ES-I3 (cell line): ENCODE measurements around the gene SORT1.
"Not testable (repeated sequence)": the region's sequence is repeated elsewhere in the genome, so short reads cannot be mapped to it uniquely, and the experiment has no call there.

ENCODE experiments used
- H3K36me3 ChIP-seq: 2 replicates; pipeline ENCODE4 v1.6.1; 2013; ENCODE audit warnings: mild to moderate bottlenecking, low read length, control low read depth, moderate library complexity; ENCODE audit not compliant: insufficient read depth
- H3K4me1 ChIP-seq: 2 replicates; pipeline ENCODE4 v1.6.1; 2013; ENCODE audit warnings: mild to moderate bottlenecking, control low read depth, low read length; ENCODE audit not compliant: insufficient read depth
- H3K9ac ChIP-seq: 2 replicates; pipeline ENCODE4 v1.6.1; 2013; ENCODE audit warnings: low read depth, mild to moderate bottlenecking, low read length, moderate library complexity
- H3K9me3 ChIP-seq: 2 replicates; pipeline ENCODE4 v1.6.1; 2013; ENCODE audit warnings: mild to moderate bottlenecking, low read length, moderate library complexity; ENCODE audit not compliant: control insufficient read depth, insufficient read depth

SORT1 gene

DNA sequence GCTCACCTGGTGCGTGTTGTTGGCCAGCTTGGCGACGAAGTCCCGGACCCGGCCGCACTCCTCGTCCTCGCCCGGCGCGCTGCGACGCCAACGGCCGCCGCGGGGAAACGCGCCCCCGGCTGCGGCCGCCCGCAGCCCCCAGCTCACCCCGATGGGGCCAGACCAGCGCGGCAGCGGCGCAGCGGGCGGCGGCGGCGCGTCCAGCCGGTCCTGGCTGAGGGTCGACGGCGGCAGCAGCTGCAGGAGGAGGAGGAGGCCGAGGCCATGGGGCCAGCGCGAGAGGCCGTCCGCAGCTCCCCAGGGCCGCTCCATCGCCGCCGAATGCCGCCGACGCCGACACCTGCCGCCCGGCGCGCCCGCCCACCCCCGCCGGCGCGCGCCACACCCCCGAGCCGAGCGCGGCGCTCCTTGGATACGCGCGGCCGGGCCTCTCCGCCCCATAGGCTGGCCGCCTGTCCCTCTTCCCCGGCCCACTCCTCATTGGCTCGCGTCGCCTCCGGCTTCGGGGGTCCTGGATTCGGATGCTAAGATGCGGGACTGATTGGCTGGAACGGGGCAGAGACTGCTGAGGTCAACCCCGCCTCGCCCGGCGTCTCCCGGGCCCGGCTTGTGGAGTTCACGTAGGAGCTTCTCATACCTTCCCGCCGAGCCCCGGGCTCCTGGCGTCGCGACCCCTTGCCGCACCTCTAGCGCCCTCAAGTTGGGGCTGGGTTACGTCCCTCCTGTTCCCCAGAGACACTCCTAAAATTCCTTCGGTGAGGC lies at the start of gene SORT1:
Gene SORT1 (minus strand): TSS at position 338 of the 762 bp plus-strand sequence. CDS start 26 bp downstream, at position 312.
- Histone ChIP-seq H3K36me3 (no peaks in the 10 kb centered on the region), H3K9ac (peak within 1 kb of the TSS; percentile 77), H3K9me3 (no peaks in the 10 kb centered on the region), H3K4me1 (peaks cover 6% of the 10 kb centered on the region)

DNA sequence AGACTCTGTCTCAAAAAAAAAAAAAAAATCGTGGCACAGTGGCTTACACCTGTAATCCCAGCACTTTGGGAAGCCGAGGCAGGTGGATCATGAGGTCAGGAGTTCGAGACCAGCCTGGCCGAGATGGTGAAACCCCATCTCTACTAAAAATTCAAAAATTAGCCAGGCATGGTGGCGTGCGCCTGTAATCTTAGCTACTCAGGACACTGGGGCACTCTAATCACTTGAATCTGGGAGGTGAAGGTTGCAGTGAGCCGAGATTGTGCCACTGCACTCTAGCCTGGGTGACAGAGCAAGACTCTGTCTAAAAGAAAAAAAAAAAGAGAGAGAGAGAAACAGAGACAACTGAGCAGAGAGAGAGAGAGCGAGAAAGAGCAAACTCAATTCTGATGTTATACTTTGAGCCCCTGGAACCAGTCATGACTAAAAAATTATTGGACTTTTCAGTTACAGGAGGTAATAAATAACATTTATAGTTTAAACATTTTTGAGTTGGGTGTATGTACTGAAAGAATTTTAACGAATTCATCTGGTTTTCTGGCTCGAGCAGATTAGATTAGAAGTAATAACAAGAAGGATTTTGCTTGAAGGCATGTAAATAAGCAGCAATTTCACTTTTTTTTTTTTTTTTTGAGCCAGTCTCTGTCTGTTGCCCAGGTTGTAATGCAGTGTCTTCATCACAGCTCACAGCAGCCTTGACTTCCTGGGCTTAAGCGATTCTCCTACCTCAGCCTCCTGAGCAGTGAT lies 48.4 kb upstream of the SORT1 start:
- not testable (repeated sequence) for H3K9me3 ChIP-seq, H3K36me3 ChIP-seq, H3K9ac ChIP-seq, H3K4me1 ChIP-seq

DNA sequence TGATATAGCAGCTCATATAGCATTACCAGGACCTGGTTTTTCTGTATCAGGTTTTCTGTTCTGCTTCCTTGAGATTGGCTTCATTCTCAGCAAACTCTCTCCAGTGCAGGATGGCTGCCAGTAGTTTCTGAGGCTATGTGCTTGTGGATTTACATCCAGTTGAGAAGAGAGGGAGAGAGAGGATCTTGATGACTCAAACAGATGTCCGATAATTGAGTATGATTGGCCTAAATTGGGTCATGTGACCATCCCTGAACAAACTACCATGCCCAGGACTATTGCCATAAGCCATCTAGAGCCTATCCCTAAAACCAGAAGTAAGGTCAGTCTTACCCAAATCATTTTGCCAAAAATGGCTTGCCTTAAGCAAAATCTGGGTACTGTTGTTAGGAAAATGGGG lies 46.6 kb upstream of the SORT1 start:
- Histone ChIP-seq H3K4me1 (no peaks in the 10 kb centered on the region), H3K9ac (no peak overlapping the region), H3K36me3 (no peaks in the 10 kb centered on the region), H3K9me3 (no peaks in the 10 kb centered on the region)

DNA sequence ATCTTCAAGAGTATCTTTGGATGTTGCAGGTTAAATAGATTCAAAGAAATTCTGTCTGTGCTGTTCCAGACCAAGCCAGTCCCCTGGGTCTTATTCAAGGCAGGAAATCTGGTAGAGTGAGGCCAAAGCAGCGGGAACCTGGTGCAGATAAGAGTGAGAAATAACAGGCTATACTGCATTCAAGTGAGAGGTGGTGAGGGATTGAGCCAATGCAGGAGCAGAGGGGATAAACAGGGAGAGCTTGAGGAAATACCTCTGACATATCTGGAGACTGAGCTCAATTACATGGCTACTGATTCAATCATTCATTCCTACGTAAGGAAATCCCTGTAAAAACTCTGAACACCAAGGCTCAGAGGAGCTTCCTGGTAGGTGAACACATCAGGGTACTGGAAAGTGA lies 45.8 kb upstream of the SORT1 start:
- Histone ChIP-seq H3K4me1 (no peaks in the 10 kb centered on the region; the same call in none of the 2 replicates), H3K9me3 (no peaks in the 10 kb centered on the region), H3K36me3 (no peaks in the 10 kb centered on the region), H3K9ac (no peak overlapping the region)

DNA sequence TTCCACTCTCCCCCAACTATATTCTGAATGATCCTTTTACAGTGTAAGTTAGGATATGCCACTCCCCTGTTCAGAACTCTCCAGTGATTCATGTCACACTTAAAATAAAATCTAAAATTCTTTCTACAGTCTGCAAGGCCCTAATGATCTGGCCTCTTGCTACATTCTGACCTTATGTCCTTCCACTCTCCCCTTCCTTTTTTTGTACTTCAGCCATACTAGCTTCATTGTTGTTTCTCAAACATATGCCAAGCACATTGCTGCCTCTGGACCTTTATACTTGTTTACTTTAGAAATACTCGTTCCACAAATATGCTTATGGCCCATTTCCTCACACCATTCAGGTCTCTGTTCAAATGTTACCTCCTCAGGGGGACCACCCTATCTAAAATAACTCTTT lies 43.4 kb upstream of the SORT1 start:
- Histone ChIP-seq H3K36me3 (no peaks in the 10 kb centered on the region), H3K4me1 (no peaks in the 10 kb centered on the region; the same call in none of the 2 replicates), H3K9me3 (no peaks in the 10 kb centered on the region)

DNA sequence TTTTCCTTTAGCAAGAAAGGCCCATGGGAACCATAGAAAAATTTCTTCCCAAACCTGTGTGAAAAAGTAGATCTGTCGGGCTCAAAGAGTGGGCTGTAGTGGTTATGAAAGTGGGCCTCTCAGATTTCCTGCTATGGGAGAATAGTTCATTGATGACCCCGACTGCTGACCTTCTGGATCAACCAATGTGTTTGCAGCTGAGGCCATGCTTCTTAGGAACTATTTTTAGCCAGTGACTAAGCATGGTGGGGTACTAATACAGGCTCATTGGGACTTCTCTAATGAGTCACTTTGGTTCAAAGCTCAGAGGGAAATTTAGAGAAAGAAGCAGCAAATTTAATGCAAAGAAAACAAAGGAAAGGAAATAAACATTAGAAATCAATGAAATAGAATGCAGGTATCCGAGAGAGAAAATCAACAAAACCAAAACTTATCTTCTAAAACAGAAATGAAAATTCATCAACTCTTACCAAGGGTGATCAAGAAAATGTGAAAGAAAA lies 41.1 kb upstream of the SORT1 start:
- Histone ChIP-seq H3K9ac (no peak overlapping the region), H3K36me3 (no peaks in the 10 kb centered on the region), H3K4me1 (no peaks in the 10 kb centered on the region; the same call in none of the 2 replicates)

More for the DNA sequence above, 43.4 kb upstream of the SORT1 start:
- H3K9ac ChIP-seq: no peak overlapping the region

DNA sequence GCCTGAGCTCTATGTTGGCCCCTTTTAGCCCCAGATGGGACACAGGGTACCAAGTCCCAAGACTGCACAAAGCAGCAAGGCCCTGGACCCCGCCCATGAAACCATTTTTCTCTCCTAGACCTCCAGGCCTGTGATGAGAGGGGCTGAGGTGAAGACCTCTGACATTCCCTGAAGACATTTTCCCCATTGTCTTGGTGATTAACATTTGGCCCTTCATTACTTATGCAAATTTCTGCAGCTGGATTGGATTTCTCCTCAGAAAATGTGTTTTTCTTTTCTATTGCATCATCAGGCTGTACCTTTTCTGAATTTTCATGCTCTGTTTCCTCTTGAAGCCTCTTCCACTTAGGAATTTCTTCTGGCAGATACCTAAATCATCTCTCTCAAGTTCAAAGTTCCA lies 36.8 kb upstream of the SORT1 start:
- H3K36me3 ChIP-seq: no peaks in the 10 kb centered on the region
- H3K9ac ChIP-seq: no peak overlapping the region
- H3K9me3 ChIP-seq: no peaks in the 10 kb centered on the region; the same call in 1 of the 2 replicates
- H3K4me1 ChIP-seq: no peaks in the 10 kb centered on the region; the same call in none of the 2 replicates

More for the DNA sequence above, 41.1 kb upstream of the SORT1 start:
- no peaks in the 10 kb centered on the region; the same call in 1 of the 2 replicates for H3K9me3 ChIP-seq

DNA sequence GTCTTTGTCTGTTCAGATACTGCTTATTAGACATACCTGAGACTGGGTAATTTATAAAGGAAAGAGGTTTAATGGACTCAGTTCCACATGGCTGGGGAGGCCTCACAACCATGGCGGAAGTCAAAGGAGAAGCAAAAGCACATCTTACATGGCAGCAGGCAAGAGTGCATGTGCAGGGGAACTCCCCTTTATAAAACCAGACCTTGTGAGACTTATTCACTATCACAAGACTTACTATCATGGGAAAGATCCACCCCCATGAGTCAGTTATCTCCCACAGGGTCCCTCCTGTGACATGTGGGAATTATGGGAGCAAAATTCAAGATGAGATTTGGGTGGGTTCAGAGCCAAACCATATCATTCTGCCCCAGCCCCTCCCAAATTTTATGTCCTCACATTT lies 35.6 kb upstream of the SORT1 start:
- Histone ChIP-seq H3K4me1 (no peaks in the 10 kb centered on the region), H3K36me3 (no peaks in the 10 kb centered on the region), H3K9me3 (no peaks in the 10 kb centered on the region; the same call in 1 of the 2 replicates), H3K9ac (no peak overlapping the region)

DNA sequence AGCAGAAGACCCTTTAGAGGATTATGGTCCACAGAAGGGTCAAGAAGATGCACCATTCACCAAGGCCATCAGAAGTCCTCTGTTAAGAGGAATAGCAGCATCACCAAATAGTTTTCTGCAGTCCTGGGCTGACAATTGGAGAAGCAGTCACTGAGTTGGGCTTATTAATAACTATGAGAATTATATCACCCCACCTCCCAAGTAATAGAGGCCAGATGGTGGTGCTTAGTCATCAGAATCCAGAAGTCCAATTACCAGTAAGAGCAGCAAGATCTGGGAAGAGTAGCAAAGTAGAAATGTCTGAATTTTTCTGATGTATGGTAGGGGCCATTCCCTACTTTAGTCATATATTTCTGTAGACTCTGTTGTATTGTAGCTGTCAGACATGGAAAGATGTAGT lies 34.6 kb upstream of the SORT1 start:
- no peak overlapping the region for H3K9ac ChIP-seq
- no peaks in the 10 kb centered on the region; the same call in 1 of the 2 replicates for H3K9me3 ChIP-seq
- H3K4me1 ChIP-seq: no peaks in the 10 kb centered on the region
- no peaks in the 10 kb centered on the region for H3K36me3 ChIP-seq

DNA sequence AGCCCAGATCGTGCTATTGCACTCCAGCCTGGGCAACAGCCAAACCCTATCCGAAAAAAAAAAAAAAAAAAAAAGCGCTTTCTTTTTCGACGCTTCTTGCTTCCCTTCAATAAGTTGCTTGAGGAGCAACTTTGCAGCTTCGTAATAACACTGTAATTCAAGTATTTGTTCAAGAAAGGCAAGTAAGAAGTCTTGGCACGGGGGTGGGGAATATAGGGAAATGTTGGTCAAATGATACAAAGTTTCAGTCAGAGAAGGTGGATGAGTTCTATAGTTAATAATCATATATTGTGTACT lies 29.4 kb upstream of the SORT1 start:
- Histone ChIP-seq H3K9ac (peak overlapping the region; percentile 95), H3K9me3 (no peaks in the 10 kb centered on the region; the same call in 1 of the 2 replicates), H3K36me3 (no peaks in the 10 kb centered on the region), H3K4me1 (no peaks in the 10 kb centered on the region; the same call in 1 of the 2 replicates)

DNA sequence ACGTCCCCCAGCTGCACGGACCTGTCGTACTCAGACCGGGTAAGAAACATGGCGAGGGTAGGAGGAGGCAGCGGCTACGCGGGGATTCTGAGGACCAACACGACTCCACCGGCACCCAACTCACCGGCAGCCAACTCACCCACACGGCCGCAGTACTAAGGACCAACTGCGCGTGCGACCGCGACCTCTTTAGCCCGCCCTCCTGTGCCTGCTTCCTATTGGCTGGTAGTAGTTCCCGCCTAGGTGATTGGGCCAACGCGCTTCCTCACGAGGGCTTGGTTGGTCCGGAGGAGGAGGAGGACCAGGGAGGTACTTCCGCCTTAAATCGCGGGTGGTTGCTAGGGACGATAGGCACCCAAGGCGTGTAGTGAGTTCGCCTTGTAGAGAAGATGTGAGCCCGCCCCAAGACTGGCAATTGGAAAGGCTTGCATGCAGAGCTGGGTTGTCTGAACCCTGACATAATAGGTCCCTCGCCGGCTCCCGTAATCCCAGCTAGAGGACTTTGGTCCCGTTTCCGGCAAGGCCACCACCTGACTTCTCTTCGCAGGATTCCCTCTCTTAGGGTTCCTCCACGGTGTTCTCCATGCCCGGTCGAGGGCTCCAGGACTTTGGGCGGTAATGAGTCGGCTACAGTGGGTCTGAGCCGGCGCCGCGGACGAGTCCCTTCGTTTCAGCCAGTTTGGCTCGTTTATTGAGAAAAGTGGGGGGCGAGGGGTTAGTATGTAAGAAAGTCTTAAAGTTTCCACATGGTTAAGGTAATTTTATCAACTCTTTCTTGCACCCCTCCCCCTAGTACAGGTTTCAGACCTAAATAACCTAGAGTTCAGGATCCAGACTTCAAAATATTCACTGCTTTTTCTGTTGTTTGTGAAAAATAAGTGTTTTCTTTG lies 28.8 kb upstream of the SORT1 start, which contains the start of gene PSMA5:
Gene PSMA5 (minus strand): TSS at position 168 of the 890 bp plus-strand sequence. CDS start 118 bp downstream, at position 50.
- H3K36me3 ChIP-seq: no peaks in the 10 kb centered on the region
- H3K9ac ChIP-seq: peak within 1 kb of the TSS; percentile 95
- no peaks in the 10 kb centered on the region for H3K9me3 ChIP-seq
- H3K4me1 ChIP-seq: no peaks in the 10 kb centered on the region; the same call in 1 of the 2 replicates

DNA sequence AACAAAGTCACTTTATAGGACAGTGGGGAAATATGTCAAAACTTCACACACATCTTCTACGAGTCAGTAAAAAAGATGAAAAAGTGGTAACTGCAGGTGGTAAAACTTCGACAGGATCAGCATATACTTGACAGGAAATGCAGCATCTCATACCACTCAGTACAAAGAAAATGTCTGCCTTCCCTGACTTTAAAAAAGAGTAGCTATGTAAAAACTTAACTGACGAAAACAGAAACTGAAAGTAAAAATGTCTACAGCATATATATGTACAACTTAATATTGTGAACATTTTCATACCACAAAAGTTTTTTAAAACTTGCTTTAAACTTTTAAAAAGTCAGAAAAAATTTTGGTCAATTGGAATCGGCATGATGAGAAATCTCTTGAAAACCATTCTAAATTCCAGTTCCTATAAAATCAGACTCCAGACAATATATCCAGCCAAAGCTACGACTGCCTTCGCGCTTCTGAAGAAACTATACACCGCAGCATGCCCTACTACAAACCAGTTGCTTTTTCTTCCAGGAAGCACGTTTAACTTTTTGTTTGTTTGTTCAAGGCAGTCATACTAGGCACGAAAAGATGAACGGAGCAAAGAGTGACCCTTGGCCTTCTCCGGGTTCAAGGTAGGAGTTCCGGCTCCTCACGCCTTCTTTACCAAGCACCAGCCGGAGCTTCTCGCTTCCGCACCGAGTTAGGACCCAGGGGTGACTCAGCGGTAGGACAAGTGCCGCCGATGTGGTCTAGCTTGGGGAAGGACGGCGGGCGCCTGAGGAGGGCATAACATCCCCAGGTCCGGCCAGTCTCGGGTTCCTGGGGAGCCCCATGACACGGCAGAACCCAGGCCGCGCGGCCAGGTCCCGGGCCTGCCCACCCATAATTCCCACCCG lies 27.9 kb upstream of the SORT1 start:
- H3K9ac ChIP-seq: peak overlapping the region; percentile 95
- H3K9me3 ChIP-seq: no peaks in the 10 kb centered on the region
- no peaks in the 10 kb centered on the region; the same call in 1 of the 2 replicates for H3K4me1 ChIP-seq
- H3K36me3 ChIP-seq: peaks cover 3% of the 10 kb centered on the region; the same call in 1 of the 2 replicates

DNA sequence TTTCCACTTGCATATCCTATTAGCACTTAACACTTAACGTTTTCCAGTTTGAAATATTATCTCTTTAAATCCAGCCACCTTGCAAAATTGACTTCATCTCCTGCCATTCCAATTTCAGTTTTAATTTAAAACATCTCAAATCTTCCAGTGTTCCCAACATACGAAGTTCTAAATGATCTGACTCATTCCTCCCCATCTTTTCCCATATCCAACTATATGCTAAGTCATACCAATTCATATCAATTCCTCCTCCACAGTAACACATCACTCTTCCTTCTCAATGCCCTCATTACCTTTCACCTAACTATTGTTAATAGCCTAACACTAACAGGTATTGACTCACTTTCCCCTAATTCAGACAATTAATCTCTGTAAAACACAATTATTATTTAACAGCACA lies 25.8 kb upstream of the SORT1 start:
- Histone ChIP-seq H3K36me3 (peaks cover 8% of the 10 kb centered on the region), H3K9me3 (no peaks in the 10 kb centered on the region), H3K4me1 (no peaks in the 10 kb centered on the region; the same call in 1 of the 2 replicates), H3K9ac (no peak overlapping the region)
